GM18873 (cell line): ENCODE measurements around the gene PIP5KL1.

Experiments used
- ATAC-seq: cut with Tn5 transposase; IDR thresholded peaks from one replicate; pipeline ENCODE4 v1.9.1; 2021; ENCODE audit warnings: mild to moderate bottlenecking, moderate library complexity, moderate number of reproducible peaks; ENCODE audit not compliant: unreplicated experiment, low FRiP score

Gene PIP5KL1

DNA sequence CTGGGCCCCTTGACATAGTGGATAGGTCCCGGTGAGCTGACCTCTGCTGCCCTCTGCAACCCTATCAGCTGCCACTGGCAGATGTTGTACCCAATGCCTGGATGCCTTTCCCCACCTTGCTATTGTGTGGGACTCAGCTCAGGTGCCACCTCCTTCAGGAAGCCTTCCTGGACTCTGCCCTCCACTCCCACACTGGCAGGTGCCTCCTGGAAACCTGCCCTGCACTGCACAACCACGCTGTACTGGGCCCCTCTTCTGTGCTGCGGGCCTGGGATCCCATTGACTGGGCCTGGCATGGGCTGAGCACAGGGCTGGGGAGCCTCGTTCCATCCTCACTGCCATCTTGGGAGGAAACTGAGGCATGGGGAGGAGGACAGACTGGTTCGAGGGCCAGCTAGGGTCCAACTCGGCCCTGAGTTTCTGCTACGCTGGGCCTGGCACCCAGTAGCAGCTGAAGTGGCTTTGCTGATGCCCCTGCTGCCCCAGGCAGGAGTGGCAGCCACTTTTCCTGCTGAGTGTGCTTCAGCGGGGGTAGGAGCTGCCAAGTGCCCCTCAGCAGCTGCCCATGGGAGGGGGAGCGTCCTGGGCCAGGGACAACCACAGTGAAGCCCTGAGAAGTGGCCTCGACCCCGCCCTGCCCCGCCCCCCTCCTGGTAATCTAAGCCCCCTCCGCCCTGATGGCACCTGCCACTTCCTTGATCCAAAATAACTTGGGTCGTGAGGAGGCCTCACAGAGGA, 54.4 kb downstream of the PIP5KL1 start:
- ATAC-seq: no peak

DNA sequence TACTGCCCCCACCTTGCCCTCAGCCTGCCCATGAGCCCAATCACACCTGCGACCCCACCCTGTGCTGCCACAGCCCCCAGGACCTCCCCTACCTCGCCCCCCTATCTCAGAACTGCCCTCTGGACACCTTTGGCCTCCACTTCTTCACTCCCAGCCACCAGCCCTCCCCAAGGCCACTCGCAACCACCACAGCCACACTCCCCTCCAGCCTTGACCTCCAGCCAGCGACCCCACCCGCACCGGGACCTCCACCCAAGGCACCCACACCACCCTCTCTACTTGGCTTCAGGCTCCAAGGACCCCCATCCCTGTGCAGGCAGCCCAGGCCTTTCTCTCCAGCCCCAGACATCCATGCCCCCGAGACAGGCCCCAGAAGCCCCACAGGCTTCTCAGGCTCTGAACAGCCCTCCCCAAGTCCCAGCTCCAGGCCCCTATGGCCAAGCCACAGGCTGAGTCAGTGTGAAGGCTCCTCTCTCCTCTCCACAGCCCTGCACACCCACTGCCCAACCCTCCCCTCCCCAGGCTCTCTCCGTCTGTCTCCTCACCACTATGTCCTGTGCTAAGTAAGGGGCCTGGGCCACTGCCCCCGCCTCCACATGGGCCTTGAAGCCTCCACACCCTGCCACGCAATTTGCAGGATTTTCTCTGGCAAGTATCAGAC, 55.1 kb downstream of the PIP5KL1 start:
- no peak for ATAC-seq

DNA sequence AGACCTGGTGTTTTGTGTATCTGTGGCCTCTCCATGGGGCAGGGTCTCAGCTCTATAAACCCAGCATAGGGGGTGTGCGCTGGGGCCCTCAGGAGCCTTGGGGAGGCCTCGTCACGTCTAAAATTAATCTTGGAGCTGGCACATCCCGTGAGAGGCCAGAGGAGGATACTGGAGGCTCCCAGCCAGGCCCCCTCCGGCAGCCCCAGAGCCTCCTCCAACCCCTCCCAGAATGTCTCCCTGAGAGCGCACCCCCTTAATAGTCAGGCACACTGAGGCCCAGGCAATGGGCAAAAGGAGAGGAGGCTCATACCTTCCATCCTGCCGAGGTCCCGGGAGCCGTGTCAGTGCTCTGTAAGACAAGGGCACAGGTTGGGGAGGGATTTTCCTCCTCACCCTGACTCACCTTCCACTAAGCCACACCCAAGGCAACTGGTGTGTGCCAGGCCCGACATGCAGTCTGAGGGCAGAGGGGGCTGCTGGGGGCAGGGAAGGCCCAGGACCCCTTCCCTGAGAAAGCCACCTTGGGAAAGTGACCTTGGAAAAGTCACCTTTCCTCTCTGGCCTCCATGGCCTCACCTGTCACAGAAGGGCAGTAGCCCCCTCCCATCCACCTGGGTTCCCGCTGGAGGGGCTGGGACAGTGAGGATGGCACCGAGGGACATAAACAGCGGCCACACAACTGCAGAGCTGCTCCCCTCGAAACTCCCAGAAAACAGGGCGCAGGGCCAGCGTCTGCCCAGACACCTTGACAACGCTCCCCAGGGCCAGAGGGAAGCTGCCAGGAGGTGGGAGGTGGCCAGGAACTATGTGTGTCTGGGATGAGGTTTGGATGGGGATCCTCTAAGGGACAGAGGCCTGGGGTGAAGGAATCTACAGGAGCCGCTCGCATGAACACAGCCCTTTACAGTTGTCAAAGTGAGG, 56.0 kb downstream of the PIP5KL1 start:
- ATAC-seq: no peak

DNA sequence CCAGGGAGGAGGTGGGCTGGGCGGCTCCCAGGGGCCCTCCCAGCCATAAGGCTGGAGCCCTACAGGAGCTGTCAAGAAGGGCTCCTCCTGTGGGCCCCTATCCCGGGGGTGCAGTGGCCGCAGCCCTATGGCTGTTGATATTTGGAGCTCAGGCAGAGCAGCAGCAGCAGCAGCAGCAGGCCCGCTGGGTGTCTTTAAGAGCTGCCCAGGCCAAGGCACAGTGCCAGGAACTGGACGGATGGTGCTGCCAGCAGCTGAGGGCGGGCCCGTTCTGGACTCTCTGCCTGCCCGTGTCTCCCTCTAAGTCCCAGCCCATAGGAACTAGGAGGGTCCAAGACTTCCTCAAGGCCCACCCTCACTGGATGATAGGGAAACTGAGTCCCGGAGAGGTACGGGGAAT, 56.7 kb downstream of the PIP5KL1 start:
- no peak for ATAC-seq

DNA sequence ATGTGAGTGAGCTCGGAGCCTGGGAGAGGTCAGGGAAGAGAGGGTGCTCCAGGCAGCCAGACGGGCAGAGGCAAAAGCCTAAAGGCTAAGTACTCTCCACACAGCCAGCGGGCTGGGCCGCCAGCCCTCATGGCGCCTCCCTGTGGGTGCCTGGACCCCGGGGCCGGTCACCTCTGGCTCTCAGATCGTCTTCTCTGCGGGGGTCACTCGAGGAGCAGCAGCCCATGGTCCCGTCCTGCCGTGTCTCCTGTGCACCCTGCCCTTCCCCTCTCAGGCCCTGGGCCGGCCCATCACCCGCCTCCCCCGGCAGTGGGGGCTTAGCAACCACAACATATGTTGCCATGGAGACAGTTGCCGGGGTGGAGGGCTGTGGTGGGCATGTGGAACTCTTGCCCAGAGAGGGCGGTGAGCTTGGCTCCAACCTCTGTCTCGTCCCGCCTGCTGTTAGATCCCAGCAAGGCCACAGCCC, 57.3 kb downstream of the PIP5KL1 start:
- ATAC-seq: no peak

DNA sequence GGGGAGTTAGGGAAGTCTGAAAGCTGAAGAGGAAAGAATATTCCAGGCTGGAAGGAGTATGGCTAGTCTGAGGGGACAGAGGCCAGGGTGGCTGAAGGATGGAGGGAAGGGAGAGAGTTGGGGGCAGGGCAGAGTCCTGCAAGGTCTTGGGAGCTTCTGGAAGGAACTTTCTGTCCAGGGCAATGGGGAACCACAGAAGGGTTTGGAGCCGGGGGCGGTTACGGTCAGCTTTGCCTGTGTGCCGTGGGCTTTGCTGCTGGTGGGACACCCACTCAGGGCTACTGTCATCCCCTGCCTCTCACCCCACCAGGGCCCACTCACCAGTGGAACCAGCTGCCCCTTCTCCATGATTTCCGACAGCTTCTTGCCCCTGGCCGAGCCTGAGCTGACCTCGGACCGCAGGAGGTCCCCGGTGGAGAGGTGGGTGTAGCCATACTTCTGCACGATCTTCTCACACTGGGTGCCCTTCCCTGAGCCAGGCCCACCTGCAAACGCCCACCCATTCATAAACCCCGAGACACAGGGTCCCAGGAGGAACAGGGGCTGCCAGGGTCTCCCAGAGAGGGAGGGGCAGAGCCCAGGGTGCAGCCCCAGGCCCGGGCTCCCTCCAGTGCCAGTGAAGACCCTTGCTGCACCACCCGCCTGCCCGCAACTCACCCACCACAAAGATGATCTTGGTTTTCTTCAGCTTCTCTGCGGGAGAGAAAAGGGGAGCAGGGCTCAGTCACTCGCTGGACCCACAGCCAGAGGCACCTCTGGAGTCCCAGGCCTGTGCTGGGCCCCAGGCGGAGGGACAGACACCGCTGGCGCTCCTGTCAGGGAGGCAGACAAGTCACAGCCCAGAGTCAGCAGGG, 58.0 kb downstream of the PIP5KL1 start:
- no peak for ATAC-seq

DNA sequence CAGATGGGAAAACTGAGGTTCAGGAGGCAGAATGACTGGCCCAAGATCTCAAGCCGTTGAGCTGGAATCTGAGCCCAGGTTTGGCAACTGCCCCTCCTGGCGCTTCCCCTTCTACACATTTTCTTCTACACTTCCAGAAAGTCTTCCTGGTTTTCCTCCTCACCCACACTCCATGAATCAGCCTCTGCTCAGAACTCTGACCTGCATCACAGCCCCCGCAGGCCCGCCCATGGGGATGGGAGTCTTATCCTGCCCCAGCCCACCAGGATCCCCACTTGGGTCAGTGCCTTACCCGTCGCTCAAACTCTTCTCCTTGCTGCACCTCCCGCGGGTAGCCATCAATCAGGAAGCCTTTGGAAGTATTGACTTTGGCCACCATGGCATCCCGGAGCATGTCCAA, 59.0 kb downstream of the PIP5KL1 start:
- ATAC-seq: no peak

DNA sequence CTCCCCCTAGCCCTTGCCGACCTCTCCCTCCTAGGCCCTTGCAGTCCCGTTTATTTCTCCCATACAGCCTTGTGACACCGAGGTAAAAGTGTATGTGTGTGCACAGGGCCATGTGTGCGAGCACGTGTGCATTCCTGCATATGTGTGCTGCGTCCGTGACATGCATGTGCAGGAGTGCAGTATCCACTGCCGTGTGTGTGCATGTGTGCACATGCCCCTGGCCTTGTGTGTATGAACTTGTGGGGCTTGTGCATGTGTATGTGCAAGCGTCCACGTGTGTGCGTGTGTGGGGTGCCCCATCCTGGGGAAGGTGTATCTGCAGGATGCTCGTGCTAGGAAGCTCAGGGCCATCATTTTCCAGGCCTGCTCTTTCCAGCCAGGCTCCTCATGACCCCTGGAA, 59.7 kb downstream of the PIP5KL1 start:
- no peak for ATAC-seq
